Activated CD4-positive, alpha-beta T cell treated with anti-CD3 and anti-CD28 coated beads for 36 hours (primary cell): Measurements from ENCODE around the gene IP6K3. TPM values are rescaled to one million over a fixed set of nuclear protein-coding genes. Genes with fewer than 3 reads are reported as not detected.

Experiments
- ATAC-seq: fragments of 200-7000 bp; cut with Tn5 transposase; one replicate; pipeline ENCODE4 v1.10.0; 2021; ENCODE audit warnings: mild to moderate bottlenecking, moderate library complexity
- CTCF ChIA-PET: fragments of 350-600 bp; sonication (Branson Sonifier 250); formaldehyde crosslinking; loops from one replicate; lab custom pipeline; 2021; ENCODE audit warnings: antibody characterized with exemption; lab: Charles Lee
- POLR2A ChIA-PET: fragments of 350-600 bp; sonication (Branson Sonifier 250); formaldehyde crosslinking; loops from one replicate; lab custom pipeline; 2021; ENCODE audit warnings: antibody characterized with exemption, inconsistent platforms; lab: Charles Lee
- DNase-seq: peaks from one replicate; pipeline ENCODE4 v3.0.0-alpha.2; 2020
- H3K27ac Mint-ChIP-seq: one replicate; pipeline ENCODE4 v1.8.0; 2021; ENCODE audit warnings: mixed read lengths
- H3K27me3 Mint-ChIP-seq: one replicate; pipeline ENCODE4 v1.8.0; 2021; ENCODE audit warnings: mixed read lengths
- H3K36me3 Mint-ChIP-seq: one replicate; pipeline ENCODE4 v1.8.0; 2021; ENCODE audit warnings: low read depth, mixed read lengths
- H3K4me1 Mint-ChIP-seq: one replicate; pipeline ENCODE4 v1.8.0; 2021; ENCODE audit warnings: mixed read lengths
- H3K4me3 Mint-ChIP-seq: one replicate; pipeline ENCODE4 v1.8.0; 2021; ENCODE audit warnings: mild to moderate bottlenecking, moderate library complexity, mixed read lengths
- H3K9me3 Mint-ChIP-seq: one replicate; pipeline ENCODE4 v1.8.0; 2021; ENCODE audit warnings: low read depth, mixed read lengths
- intact Hi-C, 2 experiments: fragments of 100-400 bp; cut with DNase I in 1 of 2; cut with micrococcal nuclease in 1 of 2; formaldehyde crosslinking; loops; one replicate each; pipeline versions ENCODE4 v1.14.2 to v1.15.1; 2022 to 2024; cut with DNase I, micrococcal nuclease
- total RNA-seq, 2 experiments: library from RNA; stranded (reverse); gene quantifications; one replicate each; pipeline ENCODE4 v1.2.3, GENCODE V29; 2021

IP6K3 gene
- total RNA-seq, 2 experiments from 2014 or later: not detected

- Mint-ChIP-seq H3K27me3 (no peaks in the 10 kb centered on the region), H3K4me3 (no peak overlapping the region), H3K27ac (no peak overlapping the region), H3K36me3 (peaks cover 67% of the 10 kb centered on the region), H3K4me1 (peaks cover 30% of the 10 kb centered on the region), H3K9me3 (no peaks in the 10 kb centered on the region)
- POLR2A ChIA-PET: no interaction called here
- intact Hi-C loops: no loop called here
- CTCF ChIA-PET: interaction anchor here (2.2 kb wide), 1 partner anchor 13 kb away, joined by 6 read pairs; no protein-coding TSS in a partner anchor
- ATAC-seq: no peak
- DNase-seq: no peak
These were observed 59.4 kb downstream of the IP6K3 start for GRCh38 chr6:33686981-33687975.

- POLR2A ChIA-PET: no interaction called here
- DNase-seq (no peak), ATAC-seq (no peak)
- H3K36me3 Mint-ChIP-seq: peaks cover 60% of the 10 kb centered on the region
- H3K27ac Mint-ChIP-seq: no peak overlapping the region
- intact Hi-C loops: no loop called here
- peaks cover 22% of the 10 kb centered on the region for H3K4me1 Mint-ChIP-seq
- CTCF ChIA-PET: interaction anchor here (0.7 to 2.2 kb wide), 2 partner anchors 10 to 14 kb away, joined by 3 to 6 read pairs; no protein-coding TSS in a partner anchor
- no peak overlapping the region for H3K4me3 Mint-ChIP-seq
- no peaks in the 10 kb centered on the region for H3K9me3 Mint-ChIP-seq
- no peaks in the 10 kb centered on the region for H3K27me3 Mint-ChIP-seq
These were observed 60.3 kb downstream of the IP6K3 start for GRCh38 chr6:33686225-33686924.

- DNase-seq (no peak), ATAC-seq (no peak)
- Mint-ChIP-seq H3K36me3 (peaks cover 59% of the 10 kb centered on the region), H3K4me1 (peaks cover 17% of the 10 kb centered on the region), H3K27me3 (no peaks in the 10 kb centered on the region), H3K27ac (no peak overlapping the region), H3K4me3 (no peak overlapping the region), H3K9me3 (no peaks in the 10 kb centered on the region)
- ChIA-PET CTCF (interaction anchor here (0.7 to 2.2 kb wide), 2 partner anchors 10 to 15 kb away, joined by 3 to 6 read pairs; no protein-coding TSS in a partner anchor), POLR2A (no interaction called here)
- intact Hi-C loops: no loop called here
These were observed 61.1 kb downstream of the IP6K3 start for GRCh38 chr6:33685411-33686224.

- Mint-ChIP-seq H3K9me3 (no peaks in the 10 kb centered on the region), H3K4me3 (no peak overlapping the region), H3K4me1 (peaks cover 17% of the 10 kb centered on the region), H3K27ac (no peak overlapping the region), H3K36me3 (peaks cover 63% of the 10 kb centered on the region), H3K27me3 (no peaks in the 10 kb centered on the region)
- ChIA-PET CTCF (no interaction called here), POLR2A (no interaction called here)
- ATAC-seq (no peak), DNase-seq (no peak)
- intact Hi-C loops: no loop called here
These were observed 61.7 kb downstream of the IP6K3 start for GRCh38 chr6:33684983-33685382.

GRCh38 chr6:33684428-33684896 is 62.2 kb downstream of the IP6K3 start:
- H3K36me3 Mint-ChIP-seq: peaks cover 62% of the 10 kb centered on the region
- intact Hi-C loops: no loop called here
- H3K27me3 Mint-ChIP-seq: no peaks in the 10 kb centered on the region
- no peaks in the 10 kb centered on the region for H3K9me3 Mint-ChIP-seq
- DNase-seq (no peak), ATAC-seq (no peak)
- POLR2A ChIA-PET: no interaction called here
- no peak overlapping the region for H3K4me3 Mint-ChIP-seq
- peaks cover 17% of the 10 kb centered on the region for H3K4me1 Mint-ChIP-seq
- no peak overlapping the region for H3K27ac Mint-ChIP-seq
- CTCF ChIA-PET: no interaction called here

GRCh38 chr6:33683576-33684427 is 62.9 kb downstream of the IP6K3 start:
- peaks cover 61% of the 10 kb centered on the region for H3K36me3 Mint-ChIP-seq
- no peak for DNase-seq
- ChIA-PET POLR2A (interaction anchor here (0.6 to 1.4 kb wide), 2 partner anchors 12 to 13 kb away, joined by 3 read pairs; no protein-coding TSS in a partner anchor), CTCF (interaction anchor here (1.1 to 2.7 kb wide), 4 partner anchors 17 to 214 kb away, joined by 3 to 7 read pairs (median 5); no protein-coding TSS in a partner anchor)
- peak overlapping the region; percentile 79 for H3K27ac Mint-ChIP-seq
- intact Hi-C loops: no loop called here
- H3K4me3 Mint-ChIP-seq: no peak overlapping the region
- H3K27me3 Mint-ChIP-seq: no peaks in the 10 kb centered on the region
- peak; percentile 58 for ATAC-seq
- H3K4me1 Mint-ChIP-seq: peaks cover 17% of the 10 kb centered on the region
- no peaks in the 10 kb centered on the region for H3K9me3 Mint-ChIP-seq

GRCh38 chr6:33683051-33683571 is 63.6 kb downstream of the IP6K3 start:
- Mint-ChIP-seq H3K27me3 (no peaks in the 10 kb centered on the region), H3K36me3 (peaks cover 60% of the 10 kb centered on the region)
- DNase-seq: peak; percentile 75

GRCh38 chr6:33682341-33682740 is 64.4 kb downstream of the IP6K3 start:
- no peak for DNase-seq
- CTCF ChIA-PET: interaction anchor here (2.1 to 2.7 kb wide), 2 partner anchors 19 to 97 kb away, joined by 7 read pairs; no protein-coding TSS in a partner anchor
- no peak for ATAC-seq
- H3K9me3 Mint-ChIP-seq: no peaks in the 10 kb centered on the region
- no peaks in the 10 kb centered on the region for H3K27me3 Mint-ChIP-seq
- H3K27ac Mint-ChIP-seq: no peak overlapping the region
- H3K4me3 Mint-ChIP-seq: no peak overlapping the region
- POLR2A ChIA-PET: no interaction called here
- H3K4me1 Mint-ChIP-seq: peaks cover 17% of the 10 kb centered on the region
- intact Hi-C loops: no loop called here
- peaks cover 60% of the 10 kb centered on the region for H3K36me3 Mint-ChIP-seq

More at GRCh38 chr6:33683051-33683571, 63.6 kb downstream of the IP6K3 start:
- peak; percentile 79 for ATAC-seq
- Mint-ChIP-seq H3K27ac (peak overlapping the region; percentile 79), H3K4me3 (no peak overlapping the region), H3K9me3 (no peaks in the 10 kb centered on the region), H3K4me1 (peaks cover 17% of the 10 kb centered on the region)
- ChIA-PET CTCF (interaction anchor here (1.1 to 2.7 kb wide), 4 partner anchors 18 to 214 kb away, joined by 3 to 7 read pairs (median 5); no protein-coding TSS in a partner anchor), POLR2A (interaction anchor here (0.6 to 1.4 kb wide), 2 partner anchors 13 to 14 kb away, joined by 3 read pairs; no protein-coding TSS in a partner anchor)
- intact Hi-C loops: no loop called here

GRCh38 chr6:33679761-33680160 is 66.9 kb downstream of the IP6K3 start:
- Mint-ChIP-seq H3K4me1 (peaks cover 17% of the 10 kb centered on the region), H3K4me3 (no peak overlapping the region)

More at GRCh38 chr6:33679761-33680160, 66.9 kb downstream of the IP6K3 start:
- no peak overlapping the region for H3K27ac Mint-ChIP-seq
- ATAC-seq (no peak), DNase-seq (no peak)
- POLR2A ChIA-PET: no interaction called here
- H3K36me3 Mint-ChIP-seq: peaks cover 55% of the 10 kb centered on the region
- H3K9me3 Mint-ChIP-seq: no peaks in the 10 kb centered on the region
- intact Hi-C loops: no loop called here
- CTCF ChIA-PET: interaction anchor here (1.7 kb wide), 1 partner anchor 21 kb away, joined by 4 read pairs; no protein-coding TSS in a partner anchor
- H3K27me3 Mint-ChIP-seq: no peaks in the 10 kb centered on the region
